HG03175 (cell line): Measurements from ENCODE around the gene PWWP2B.

ENCODE experiments used
- ATAC-seq: cut with Tn5 transposase; IDR thresholded peaks from one replicate; pipeline ENCODE4 v1.9.1; 2021; ENCODE audit warnings: mild to moderate bottlenecking, moderate library complexity; ENCODE audit not compliant: unreplicated experiment

PWWP2B gene

DNA sequence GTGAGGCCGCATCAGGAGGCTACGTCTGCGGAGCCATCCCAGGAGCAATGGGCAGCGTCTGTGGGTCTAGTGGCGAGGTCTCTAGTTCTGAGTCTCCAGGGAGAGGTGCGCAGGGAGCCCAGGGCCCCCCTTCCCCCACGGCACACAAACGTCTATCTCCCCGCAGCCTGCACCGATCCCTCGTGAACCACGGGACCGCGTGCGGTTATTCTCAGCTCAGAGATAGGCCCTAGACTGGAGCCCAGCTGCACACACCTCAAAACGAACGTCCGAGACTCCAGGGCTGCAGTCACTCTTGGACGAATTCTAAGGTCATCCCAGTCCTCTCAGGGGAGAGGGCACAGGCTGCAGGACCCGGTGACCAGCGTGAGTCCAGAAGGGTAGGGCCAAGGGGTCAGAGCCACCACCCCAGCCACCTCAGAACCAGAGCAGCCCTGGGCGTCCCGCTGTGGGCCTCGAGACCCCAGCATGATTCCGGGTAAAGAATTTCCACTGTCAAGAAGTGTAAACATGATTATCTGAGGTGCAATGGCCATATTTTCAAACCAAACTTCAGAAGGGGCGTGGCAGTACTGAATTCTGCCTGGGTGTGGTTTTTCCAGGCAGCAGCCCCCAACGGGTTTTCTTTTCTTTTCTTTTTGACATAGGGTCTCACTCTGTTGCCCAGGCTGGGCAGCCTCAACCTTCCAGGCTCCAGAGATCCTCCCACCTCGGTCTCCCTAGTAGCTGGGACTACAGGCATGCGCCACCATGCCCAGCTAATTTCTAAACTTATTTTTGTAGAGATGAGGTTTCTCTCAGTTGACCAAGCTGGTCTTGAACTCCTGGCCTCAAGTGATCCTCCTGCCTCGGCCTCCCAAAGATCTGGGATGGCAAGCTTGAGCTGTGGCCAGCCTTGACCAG is 57.5 kb downstream of the PWWP2B start:
- ATAC-seq, result no peak

DNA sequence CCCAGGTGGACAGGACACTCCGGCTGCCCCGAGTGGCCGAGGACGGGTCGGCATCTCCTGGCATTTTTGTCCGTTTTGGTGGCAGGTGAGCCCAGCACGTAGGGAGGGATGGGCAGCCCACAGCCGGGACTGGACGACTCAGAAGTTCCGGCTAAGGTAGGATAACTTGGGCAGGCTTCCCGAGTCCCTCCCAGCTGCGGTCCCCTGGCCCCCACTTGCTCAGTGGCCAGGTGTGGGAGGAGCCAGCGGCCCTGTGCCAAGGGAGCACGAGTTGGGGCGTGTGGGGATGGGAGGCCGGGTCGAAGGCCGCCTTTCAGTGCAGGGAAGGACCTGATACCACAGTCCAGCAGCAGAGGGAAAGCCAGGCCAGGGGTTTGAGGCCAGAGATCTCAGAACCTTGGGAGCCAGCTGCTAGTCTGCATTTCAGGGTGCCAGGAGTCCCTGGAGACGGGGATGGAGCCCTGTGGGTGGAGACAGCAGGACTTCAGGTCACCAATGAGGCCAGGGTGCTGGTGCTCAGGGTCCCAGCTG is 58.5 kb downstream of the PWWP2B start:
- no peak for ATAC-seq

DNA sequence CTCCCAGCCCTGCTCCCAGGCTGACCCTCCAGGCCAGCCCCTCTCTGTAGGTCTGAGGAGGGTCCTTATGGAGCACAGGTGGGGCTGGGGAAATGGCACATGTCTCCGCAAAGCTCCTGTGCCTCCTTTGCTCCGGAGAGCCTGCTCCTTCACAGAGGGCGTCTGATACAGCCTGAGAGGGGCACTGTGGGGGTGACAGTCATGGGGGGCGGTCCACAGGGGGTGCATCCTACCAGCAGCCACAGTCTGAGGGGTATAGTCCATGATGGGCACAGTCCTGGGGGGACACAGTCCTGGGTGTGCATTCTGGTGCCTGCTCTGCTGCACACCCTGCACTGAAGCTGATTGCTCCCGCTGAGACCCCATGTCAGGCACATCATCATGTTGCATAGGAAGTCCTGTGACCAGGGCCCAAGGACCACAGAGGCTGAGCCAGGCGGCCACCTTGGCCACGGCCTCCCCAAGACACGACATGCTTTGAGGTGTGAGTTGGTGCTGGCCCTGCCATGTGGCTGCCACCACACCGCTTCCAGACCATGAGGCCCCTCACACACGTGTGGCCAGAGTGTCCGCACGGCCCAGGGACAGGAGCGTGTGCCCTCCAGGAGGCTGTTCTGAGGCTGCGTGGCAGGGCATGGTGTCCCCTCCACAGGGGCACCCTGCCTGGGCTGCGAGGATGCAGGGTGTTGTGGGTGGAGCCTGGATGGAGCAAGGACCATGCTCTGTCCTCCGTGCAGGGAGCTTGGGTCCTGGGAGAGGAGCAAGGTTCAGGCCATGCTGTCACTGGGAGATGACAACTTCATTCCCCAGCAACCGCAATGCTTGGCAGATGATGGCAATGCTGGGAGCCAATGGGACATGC is 59.2 kb downstream of the PWWP2B start:
- no peak for ATAC-seq

DNA sequence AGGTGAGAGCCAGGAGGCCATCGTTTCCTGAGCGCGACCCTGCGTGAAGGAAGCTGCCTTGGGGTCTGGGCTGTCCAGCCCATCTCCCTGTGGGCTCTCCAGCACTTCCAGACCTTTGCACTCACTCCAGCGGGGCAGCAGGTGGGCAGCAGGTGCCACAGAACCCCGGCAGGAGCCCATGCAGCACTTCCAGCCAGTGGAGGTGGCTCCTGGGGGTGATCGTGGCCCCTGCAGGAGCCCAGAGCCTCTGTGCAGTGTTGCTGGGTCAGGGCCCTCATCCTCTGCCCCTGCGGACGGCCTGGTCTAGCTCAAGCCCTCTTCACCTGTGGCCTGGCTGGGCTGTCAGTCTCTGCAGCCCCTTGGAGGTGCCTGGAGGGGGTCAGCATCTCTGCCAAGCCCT is 59.9 kb downstream of the PWWP2B start:
- no peak for ATAC-seq

DNA sequence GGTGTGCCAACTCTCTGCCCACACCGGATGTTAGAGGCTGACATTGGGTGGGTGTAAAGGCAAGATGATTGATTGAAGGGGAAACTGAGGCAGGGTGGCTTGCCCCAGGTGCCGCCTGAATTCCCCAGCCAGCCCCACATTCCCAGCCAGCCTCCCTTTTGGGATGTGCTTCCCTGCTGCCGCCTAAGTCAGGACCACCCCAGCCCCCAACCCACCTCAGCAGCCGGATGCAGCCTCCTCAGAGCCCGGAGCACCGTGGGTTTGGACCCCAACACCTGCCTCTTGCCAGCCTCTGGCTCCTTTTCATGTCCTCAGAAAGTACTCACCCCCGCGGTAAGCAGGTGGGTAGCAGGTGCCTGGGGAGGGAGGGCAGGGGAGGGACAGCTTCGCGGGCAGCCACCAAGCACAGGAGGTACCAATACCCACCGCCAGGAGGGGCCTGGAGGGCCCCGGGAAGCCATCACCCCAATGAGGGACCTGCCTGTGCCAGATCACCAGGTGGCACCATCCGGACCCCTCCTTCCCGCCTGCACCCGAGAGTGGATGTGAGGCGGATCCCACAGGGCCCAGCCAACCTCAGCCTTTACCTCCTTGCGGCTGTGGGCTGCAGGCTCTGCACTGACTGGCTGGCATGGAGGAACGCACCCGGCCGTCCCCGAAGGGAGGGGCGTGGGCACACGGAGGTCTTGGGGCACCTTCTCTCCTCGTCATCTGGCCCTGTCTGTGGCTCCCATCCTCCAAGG is 60.5 kb downstream of the PWWP2B start:
- ATAC-seq, result no peak

DNA sequence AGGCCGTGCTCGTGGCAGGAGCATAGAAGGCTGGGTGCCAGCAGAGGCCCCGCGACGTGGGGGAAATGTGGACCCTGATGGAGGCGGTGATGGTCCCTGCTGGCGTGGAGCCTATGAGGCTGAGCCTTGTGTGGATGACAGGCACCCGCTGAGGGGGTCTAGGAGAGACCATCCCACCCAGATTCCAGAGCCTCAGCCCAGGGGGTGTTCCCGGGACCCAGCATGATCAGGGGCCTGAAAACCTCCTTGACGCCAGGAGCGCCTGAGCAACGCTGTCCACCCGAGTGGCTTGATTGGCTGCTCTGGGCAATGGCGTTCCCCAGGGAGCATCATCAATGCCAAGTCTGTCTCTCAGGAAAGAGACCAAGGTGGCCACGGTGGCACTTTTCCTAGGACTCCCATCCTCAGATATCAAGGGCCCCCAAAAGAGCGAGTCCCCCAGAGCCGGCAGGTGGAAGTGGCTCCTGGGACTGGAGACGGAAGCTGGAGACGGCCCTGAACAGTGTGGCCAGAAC is 61.1 kb downstream of the PWWP2B start:
- ATAC-seq, result no peak

DNA sequence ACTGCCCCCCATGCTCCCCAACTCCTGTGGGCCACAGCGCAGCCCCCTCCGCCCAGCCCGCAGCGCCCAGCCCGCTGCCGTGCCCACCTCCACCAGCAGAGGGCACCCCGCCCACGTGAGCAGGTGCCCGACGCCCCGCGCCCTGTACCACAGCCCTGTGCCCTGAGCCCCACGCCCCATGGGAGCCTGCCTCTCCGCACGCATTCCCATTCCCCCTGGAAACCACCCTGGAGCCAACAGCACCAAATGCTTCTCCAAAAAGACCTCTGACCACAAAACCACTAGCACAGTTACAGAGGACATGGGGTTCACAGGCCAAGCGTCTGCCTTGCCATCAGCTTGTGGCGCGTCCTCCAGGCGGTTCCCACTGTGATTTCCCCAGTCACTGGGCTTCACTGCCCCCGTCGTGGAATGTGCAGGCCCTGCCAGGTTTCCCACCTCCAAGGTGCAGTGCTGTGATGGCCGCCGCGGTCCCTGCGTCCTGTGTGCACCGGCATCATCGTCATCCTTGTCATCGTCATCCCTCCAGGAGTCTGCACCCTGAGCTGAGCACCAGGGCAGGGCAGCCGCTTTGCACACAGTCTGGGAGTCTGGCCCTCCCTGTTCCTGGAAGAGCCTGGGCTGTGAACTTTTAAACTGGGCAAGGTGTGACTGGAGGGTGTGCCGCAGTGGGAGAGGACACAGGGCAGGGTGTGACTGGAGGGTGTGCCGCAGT is 61.7 kb downstream of the PWWP2B start:
- peak; percentile 52 for ATAC-seq

DNA sequence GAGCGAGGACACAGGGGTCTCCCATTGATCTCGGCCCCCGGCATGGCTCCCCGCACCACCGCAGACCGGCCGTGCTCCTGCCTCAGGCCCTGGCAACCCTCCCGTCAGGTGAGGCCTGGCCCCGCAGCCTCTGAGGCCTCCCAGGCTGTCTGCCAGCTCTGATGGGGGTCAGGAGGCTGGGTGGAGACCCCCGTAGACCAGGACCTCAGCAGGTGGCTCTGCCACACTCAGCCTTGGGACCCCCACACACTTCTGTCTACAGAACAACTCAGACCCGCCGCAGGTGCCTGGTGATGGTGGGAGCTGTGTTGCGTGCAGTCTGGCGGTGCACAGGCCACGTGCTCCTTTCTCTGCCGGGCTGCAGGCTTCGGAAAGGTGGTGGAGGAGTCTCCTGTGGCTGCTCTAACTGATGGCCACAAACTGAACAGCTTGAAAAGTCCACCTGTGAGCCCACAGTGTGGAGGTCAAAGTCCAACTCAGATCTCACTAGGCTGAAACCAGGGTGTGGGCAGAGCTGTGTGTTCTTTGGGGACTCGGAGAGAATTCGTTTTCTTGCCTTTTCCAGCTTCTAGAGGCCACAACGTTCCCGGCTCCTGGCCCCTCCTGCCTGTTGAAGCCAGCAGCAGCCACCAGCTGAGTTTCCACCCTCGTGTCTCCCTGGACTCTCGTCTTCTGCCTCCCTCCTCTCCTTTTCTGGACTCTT is 62.5 kb downstream of the PWWP2B start:
- ATAC-seq, result no peak

DNA sequence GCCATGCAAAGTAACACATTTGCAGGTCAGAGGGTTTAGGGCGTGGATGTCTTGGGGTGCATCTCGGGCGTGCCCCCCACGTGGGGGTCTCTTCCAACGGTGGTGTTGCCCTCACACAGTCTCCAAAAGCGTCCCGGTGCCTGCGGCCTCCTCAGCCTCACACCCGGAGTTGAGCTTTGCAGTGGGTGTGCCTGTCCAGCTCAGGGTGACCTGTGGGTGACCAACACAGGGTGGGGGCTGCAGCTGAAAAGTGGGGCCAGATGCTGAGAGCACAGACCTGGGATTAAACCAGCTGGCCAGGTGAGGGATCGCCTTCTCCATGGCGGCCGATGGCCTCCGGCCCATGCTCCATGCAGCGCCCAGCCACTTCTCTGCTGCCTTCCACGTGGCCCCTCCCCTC is 63.1 kb downstream of the PWWP2B start:
- ATAC-seq, result no peak

DNA sequence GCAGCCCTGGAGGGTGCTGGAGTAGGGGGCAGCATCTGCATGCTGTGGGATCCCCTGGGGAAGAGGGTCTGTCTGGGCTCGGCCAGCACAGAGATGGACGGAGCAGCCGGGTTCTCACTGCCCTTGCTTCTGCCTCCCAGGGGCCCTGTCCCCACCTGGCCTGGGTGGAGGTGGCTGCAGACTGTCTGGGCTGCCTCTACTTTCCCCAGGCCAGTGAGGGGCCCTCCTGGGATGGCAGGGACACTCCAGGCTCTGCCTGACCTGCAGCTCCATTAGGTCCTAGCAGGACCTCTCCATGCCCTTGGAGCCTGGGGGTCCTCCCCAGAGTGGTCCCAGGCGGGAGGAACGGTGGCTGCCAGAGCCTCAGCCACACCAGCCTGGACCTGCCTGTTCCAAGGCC is 63.7 kb downstream of the PWWP2B start:
- ATAC-seq, result no peak

DNA sequence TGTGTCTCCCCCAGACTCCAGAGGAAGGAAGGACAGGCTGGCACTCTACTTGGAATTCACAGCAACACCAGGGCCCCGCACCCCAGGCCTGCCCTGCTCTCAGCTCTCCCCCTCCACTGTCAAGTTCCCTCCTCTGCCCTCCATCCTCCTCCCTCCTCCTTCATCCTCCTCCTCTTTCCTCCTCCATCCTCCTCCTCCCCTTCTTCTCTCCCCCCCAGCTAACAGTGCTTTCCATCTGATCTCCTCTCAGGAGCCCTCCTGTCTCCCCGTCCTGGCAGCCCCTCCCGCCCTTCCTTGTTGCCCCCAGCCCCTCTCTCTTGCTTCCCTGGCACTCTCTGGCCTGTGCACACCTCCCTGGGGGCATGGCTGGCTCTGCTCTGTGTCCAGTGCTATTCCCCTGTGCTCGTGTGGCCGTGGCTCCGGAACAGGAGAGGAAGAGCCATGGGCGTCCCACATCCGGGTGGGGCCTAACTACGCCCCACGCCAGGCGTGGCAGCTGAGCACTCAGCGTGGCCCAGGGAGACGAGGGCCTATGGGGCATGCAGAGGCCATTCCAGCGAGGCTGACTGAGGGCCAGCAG is 64.2 kb downstream of the PWWP2B start:
- no peak for ATAC-seq

DNA sequence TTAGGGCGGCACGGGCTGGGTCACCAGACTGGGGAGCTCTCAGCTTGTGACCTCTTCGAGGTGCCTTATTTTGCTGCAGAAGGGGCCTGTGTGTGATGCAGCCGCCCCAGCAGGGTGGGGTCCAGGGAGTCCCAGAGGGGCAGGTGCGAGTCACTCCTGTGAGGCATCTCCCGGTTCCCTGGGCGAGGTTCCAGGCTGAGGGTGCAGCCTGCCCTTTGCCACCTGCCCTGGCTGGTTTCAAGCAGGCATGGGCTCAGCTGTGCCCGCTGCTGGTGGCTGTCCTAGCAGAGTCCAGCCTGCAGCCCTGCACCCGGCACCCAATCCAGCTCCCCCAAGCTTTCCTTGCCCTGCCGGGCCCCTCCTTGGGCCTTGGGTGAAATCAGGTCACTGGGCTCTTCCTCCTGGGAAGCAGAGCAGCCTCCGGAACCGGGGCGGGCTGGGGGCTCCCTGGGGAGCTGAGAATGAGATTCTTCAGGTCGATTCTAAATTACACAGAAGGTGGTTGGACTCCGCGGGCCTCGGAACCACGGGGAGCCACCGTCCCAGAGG is 64.8 kb downstream of the PWWP2B start:
- no peak for ATAC-seq

DNA sequence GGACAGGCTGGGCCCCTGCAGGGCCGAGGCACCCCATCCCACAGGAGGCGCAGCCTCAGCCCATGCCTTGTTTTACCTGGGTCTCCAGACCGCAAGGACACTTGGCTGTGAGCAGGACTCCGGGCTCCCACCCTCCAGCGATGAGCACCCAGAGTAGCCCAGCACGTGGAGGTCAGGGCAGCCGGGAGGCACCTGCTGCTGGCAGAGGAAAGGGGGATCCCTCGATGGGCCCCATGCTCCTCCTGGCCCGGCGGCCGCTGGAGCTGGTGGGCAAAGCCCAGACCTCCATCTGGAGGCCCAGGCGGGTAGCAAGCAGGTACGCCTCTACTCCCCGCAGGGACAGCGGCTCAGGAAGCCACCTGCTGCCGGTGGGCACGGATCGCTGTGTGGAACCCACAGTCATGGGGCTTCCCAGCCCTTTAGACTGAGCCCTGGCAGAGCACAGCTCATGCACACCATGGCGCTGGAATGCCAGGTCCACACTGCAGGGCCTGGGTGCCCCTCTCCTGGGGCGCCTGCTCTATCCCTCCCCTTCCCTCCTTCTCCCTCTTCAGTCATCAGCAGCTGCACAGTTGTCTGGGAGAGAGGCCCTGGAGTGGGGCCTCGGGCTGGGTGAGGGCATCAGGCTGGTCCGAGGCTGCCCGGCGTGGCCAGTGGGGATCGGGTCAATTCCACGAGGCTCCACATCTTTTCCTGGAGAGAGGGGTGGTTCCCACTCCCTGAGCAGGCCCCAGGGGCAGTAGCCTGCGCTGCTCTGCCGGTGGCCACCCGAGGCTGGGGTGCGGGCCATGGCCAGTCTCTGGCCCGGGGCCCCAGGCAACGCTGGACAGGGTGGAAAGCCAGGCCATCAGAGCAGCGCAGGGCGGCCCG is 65.7 kb downstream of the PWWP2B start:
- no peak for ATAC-seq

DNA sequence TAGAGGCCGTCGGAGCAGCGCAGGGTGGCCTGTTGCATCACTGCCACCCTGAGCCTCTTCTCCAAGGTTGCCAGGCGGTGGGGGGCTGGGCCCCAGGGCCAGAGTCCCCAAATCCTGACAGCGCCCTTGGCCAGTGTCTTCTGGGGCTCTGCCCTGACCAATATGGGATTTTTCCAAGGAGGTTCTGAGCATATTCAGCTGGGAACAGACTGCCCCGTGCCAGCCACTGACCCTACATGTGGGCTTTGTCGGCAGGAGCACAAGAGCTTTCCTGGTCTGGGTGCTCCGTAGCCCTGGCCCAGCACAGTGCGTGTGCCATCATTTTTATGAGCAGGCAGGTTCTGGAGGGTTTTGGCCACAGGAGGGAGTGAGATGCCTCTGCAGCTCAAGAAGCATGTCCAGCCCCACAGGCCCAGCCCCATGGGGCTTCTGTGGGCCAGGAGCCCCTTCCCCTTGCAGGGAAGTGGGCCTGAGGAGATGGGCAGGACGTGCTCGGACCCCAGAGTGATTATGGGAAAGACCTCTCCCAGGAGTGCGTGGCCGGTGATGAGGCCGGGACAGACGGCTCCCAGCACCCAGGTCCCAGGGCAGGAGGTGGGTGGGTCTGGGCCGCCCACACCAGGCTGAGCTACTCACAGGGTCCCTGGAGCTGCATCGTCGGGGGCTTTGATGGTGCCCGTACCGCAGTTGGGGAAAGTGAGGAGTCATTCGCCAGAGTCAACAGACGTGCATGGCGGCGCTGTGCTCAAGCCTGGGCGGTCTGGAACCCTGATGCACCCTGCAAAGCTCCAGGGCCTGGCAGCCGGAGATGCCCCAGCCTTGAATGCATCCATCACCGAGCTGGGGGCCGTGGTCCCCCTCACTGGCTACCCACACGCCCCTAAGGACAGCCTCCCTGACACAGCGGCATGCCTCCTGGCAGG is 66.6 kb downstream of the PWWP2B start:
- ATAC-seq, result no peak

DNA sequence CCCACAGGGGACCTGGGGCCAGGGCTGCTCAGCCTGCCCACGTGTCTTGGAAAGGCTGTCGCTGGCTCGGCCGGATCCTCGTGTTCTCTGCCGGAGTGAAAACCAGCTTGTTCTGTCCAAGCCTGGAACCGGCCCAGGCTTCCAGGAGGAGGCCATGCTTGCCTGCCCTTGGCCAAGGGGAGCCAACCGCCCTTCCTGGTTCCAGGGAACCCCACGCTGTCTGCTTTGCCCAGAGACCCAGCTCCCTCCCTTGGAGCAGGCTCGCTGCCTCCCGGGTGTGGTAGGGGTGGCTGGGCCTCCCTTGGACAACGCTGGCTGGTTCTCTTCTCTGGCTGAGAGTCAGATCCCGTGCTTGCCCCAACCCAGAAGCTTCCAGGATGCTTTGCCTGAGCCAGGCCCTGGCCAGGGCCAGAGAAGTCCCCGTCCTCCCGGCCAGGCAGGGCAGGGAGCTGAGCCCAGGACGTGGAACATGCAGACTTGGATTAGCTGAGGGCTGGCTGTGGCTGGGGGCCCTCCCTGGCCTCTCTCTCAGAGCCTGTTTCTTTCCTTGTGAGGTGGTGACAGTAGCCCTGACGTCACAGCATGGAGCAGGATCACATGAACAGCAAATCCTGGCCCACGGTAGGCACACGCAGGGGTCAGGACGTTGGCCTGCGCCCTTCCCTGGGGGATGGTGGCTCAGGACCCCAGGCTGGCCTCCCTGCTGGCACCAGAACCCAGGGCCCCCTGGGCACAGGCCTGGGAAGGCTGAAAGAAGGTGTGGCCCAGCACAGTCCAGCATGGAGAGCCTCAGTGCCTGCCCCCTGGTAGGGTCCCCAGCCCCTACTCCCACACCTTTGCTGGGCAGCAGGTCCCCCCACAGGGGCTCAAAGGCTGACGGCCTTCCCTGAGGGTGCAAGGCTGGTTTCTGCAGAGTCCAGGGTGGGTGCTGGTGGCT is 67.5 kb downstream of the PWWP2B start:
- no peak for ATAC-seq
